Ishikawa (cell line): ENCODE results near the gene GAMT.

Experiments used
- CREB1 ChIP-seq: IDR thresholded peaks from 2 replicates; pipeline ENCODE4 v1.6.1; 2012; ENCODE audit warnings: low read depth
- EGR1 ChIP-seq: IDR thresholded peaks from 2 replicates; pipeline ENCODE4 v1.6.1; 2012
- EP300 ChIP-seq: IDR thresholded peaks from 2 replicates; pipeline ENCODE4 v1.6.1; 2012; ENCODE audit warnings: borderline replicate concordance
- FOXM1 ChIP-seq: IDR thresholded peaks from 2 replicates; pipeline ENCODE4 v1.6.1; 2012; ENCODE audit warnings: low read depth, borderline replicate concordance
- NFIC ChIP-seq: IDR thresholded peaks from 2 replicates; pipeline ENCODE4 v1.6.1; 2012
- RAD21 ChIP-seq: IDR thresholded peaks from 2 replicates; pipeline ENCODE4 v1.6.1; 2012; ENCODE audit warnings: low read depth
- TAF1 ChIP-seq: IDR thresholded peaks from 2 replicates; pipeline ENCODE4 v1.6.1; 2012; ENCODE audit warnings: low read depth, mild to moderate bottlenecking
- TCF12 ChIP-seq: IDR thresholded peaks from 2 replicates; pipeline ENCODE4 v1.6.1; 2012; ENCODE audit warnings: low read depth
- TEAD4 ChIP-seq: IDR thresholded peaks from 2 replicates; pipeline ENCODE4 v1.6.1; 2012
- USF1 ChIP-seq: IDR thresholded peaks from 2 replicates; pipeline ENCODE4 v1.6.1; 2012
- YY1 ChIP-seq: IDR thresholded peaks from 2 replicates; pipeline ENCODE4 v1.6.1; 2012; ENCODE audit warnings: low read depth
- ZBTB7A ChIP-seq: IDR thresholded peaks from 2 replicates; pipeline ENCODE4 v1.6.1; 2012; ENCODE audit warnings: low read depth
- TF ChIP-seq, protein P1 (sequence below): IDR thresholded peaks from 2 replicates; pipeline ENCODE4 v1.6.1; 2012
- TF ChIP-seq, protein P2 (sequence below): IDR thresholded peaks from 2 replicates; pipeline ENCODE4 v1.6.1; 2012; ENCODE audit warnings: low read depth, mild to moderate bottlenecking

The GAMT gene

DNA sequence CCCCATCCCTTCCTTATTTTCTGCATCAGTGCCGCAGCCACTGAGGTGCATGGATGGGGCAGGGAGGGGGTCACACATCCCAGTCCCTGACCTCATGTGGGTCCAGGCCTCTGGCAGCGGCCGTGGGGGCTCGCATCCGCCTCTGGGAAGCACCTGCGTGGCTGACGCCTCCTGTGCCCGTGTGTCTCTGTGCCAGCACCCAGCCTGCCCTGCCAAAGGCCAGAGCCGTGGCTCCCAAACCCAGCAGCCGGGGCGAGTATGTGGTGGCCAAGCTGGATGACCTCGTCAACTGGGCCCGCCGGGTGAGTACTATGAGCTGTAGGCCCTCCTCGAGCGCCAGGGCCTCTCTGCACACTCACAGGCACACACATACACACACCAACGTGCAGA lies 12.7 kb downstream of the GAMT start:
- TF ChIP-seq TAF1 (no peak), NFIC (no peak), YY1 (no peak), TCF12 (no peak)

DNA sequence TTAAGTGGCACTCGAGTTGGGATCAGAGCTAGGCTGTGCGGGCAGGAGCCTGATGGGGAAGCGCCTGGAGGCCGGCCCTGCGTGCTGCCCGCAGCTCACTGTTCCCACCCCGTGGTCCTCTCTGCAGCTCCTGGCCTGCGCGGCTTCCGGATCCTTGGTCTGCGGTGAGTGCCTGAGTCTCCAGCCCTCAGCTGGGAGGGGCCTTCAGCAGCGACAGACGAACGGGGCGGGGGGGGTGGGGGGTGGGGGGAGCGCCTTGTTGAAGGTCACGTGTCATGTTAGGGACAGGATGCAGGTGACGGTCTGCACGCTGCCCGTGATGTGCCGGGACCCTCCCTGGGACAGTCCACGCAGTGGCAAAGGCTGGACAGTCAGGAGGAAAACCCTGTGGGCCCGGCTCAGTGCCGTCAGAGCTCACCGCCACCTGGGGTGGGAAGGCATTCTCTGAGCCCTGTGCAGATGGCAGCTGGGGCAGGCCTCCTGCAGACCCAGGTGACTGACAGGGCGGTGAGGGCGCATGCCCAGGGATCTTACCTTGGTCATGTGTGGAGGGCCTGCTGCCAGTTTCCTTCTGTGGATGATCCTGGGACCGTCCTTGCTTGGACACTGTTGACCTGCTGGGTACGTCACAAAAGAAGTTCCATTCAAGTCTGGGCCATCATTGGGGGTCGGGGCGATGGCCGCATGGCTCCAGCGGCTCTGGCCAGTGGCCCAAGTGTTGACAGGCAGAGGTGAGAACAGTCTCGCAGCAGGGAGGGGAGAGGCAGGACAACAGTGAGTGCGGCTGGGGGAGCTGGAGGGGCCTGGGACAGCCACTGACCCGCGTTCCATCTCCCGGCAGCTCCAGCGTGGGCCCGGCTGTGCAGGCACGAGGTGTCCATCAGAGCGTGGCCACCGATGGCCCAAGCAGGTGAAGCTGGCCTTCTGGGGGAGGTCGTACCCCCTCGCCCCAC lies 13.4 kb downstream of the GAMT start:
- no peak for TF ChIP-seq ZBTB7A
- TF ChIP-seq, protein P1, sequence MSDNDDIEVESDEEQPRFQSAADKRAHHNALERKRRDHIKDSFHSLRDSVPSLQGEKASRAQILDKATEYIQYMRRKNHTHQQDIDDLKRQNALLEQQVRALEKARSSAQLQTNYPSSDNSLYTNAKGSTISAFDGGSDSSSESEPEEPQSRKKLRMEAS = no peak
- TF ChIP-seq NFIC = no peak
- TF ChIP-seq TEAD4 = no peak
- TF ChIP-seq RAD21 = no peak
- TF ChIP-seq TCF12 = no peak

- TF ChIP-seq NFIC (no peak), EGR1 (no peak)
These were observed 14.2 kb downstream of the GAMT start for GRCh38 chr19:1386945-1387683.

- TF ChIP-seq TAF1 (no peak), EGR1 (no peak), EP300 (no peak), USF1 (no peak)
- TF ChIP-seq, protein P2, sequence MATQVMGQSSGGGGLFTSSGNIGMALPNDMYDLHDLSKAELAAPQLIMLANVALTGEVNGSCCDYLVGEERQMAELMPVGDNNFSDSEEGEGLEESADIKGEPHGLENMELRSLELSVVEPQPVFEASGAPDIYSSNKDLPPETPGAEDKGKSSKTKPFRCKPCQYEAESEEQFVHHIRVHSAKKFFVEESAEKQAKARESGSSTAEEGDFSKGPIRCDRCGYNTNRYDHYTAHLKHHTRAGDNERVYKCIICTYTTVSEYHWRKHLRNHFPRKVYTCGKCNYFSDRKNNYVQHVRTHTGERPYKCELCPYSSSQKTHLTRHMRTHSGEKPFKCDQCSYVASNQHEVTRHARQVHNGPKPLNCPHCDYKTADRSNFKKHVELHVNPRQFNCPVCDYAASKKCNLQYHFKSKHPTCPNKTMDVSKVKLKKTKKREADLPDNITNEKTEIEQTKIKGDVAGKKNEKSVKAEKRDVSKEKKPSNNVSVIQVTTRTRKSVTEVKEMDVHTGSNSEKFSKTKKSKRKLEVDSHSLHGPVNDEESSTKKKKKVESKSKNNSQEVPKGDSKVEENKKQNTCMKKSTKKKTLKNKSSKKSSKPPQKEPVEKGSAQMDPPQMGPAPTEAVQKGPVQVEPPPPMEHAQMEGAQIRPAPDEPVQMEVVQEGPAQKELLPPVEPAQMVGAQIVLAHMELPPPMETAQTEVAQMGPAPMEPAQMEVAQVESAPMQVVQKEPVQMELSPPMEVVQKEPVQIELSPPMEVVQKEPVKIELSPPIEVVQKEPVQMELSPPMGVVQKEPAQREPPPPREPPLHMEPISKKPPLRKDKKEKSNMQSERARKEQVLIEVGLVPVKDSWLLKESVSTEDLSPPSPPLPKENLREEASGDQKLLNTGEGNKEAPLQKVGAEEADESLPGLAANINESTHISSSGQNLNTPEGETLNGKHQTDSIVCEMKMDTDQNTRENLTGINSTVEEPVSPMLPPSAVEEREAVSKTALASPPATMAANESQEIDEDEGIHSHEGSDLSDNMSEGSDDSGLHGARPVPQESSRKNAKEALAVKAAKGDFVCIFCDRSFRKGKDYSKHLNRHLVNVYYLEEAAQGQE = no peak
These were observed 15.5 kb downstream of the GAMT start for GRCh38 chr19:1385816-1386215.

DNA sequence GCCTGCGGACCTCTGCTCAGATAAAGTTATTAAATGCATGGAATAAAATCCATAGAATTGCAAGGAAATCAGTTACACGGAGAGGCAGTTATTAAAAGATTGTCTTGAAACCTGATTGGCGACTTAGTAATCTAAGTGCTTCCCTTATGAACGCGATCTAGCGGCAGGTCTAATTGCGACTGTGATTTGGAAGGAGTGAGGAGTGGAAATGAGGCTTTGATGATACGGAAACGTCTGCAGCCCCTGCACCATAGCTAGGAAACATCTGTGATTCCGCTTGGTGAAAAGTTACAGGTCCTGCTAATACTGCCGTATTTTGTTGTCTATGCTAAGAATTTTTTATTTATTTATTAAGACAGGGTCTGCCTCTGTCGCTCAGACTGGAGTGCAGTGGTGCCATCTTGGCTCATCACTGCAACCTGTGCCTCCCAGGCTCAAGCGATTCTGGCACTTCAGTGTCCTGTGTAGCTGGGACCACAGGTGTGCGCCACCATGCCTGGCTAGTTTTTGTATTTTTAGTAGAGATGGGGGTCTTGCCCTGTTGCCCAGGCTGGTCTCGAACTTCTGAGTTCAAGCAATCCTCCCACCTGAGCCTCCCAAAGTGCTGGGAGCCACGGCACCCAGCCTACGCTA lies 16.7 kb downstream of the GAMT start:
- TF ChIP-seq EGR1 = no peak
- no peak for TF ChIP-seq CREB1
- TF ChIP-seq, protein P2 = no peak
- no peak for TF ChIP-seq EP300
- TF ChIP-seq, protein P1 = no peak
- no peak for TF ChIP-seq FOXM1
- TF ChIP-seq ZBTB7A = no peak
- TF ChIP-seq USF1 = no peak
- no peak for TF ChIP-seq TAF1
- TF ChIP-seq TCF12 = no peak
- no peak for TF ChIP-seq RAD21

DNA sequence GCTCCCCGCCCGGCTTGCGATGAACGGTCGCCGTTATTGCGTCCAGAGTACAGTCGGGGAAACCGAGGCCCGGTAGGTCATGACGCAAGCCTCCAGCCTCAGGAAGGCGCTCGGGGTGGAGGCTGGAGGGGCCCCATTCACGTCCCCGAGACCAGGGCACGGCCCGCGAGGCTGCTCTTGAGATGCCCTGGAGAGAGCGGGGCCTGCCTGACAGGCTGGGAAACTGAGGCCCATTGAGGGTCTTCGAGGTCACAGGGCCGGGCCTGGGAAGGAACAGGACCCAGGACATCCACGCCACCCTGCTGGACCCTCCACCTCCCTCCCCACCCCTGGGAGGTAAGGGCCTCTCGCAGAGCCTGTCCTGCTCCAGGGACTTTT lies 17.3 kb downstream of the GAMT start:
- TF ChIP-seq TCF12 (no peak), ZBTB7A (0 out of 2 replicates have a peak, but pooled peaks have one; percentile 5), FOXM1 (no peak), NFIC (no peak), EGR1 (no peak), EP300 (no peak)
